Muscle of leg (tissue), 11 donors: ENCODE results near the gene ZFPM1. TPM values are rescaled to one million over a fixed set of nuclear protein-coding genes. Genes with fewer than 3 reads are reported as not detected.
A peak's percentile ranks its signal among the peaks of the same experiment; 100 is the strongest.

ENCODE experiments used
- DNase-seq: peaks from one replicate; pipeline ENCODE4 v3.0.0; 2013
- H3K27ac ChIP-seq: one replicate; pipeline ENCODE4 v1.5.1; 2013; ENCODE audit warnings: mild to moderate bottlenecking, low read length, control low read depth
- H3K27me3 ChIP-seq: one replicate; pipeline ENCODE4 v1.6.1; 2013; ENCODE audit warnings: low read length; ENCODE audit not compliant: control insufficient read depth, insufficient read depth
- H3K36me3 ChIP-seq: one replicate; pipeline ENCODE4 v1.6.1; 2013; ENCODE audit warnings: low read length; ENCODE audit not compliant: control insufficient read depth, insufficient read depth
- H3K4me1 ChIP-seq: one replicate; pipeline ENCODE4 v1.6.1; 2013; ENCODE audit warnings: low read length; ENCODE audit not compliant: control insufficient read depth, insufficient read depth
- H3K4me3 ChIP-seq: one replicate; pipeline ENCODE4 v1.5.1; 2013; ENCODE audit warnings: low read length, control low read depth
- H3K9me3 ChIP-seq: replicated peaks from 2 replicates; pipeline ENCODE4 v1.6.1; 2013; ENCODE audit warnings: low read depth, low read length; ENCODE audit not compliant: control insufficient read depth
- whole genome bisulfite sequencing: methylation state at CpG from one replicate; pipeline ENCODE4 v1.1.5; 2013; ENCODE audit warnings: missing lambda C conversion rate; ENCODE audit not compliant: insufficient coverage; 5-methylcytosine and 5-hydroxymethylcytosine counted together
- polyA plus RNA-seq, 8 donors: library from polyadenylated mRNA; unstranded; fragments of 120-200 nt; gene quantifications; one replicate each; pipeline versions ENCODE4 v1.2.1 to v1.2.3, GENCODE V29; 2013; ENCODE audit warnings: inconsistent platforms in 1 of 8, low replicate concordance in 1 of 8; ENCODE audit not compliant: insufficient read length in 8 of 8, insufficient read depth in 1 of 8
- total RNA-seq: library from RNA; stranded (reverse); fragments of 120-200 nt; gene quantifications from one replicate; pipeline ENCODE4 v1.2.4, GENCODE V29; 2013

ZFPM1 gene
- total and polyA plus RNA-seq, 9 donors, result 0.89 to 3.3 (median 1.6) TPM

- peaks cover 61% of the 10 kb centered on the region for H3K27me3 ChIP-seq
- no peak overlapping the region for H3K4me3 ChIP-seq
- DNase-seq, result peak; percentile 90
- WGBS, result 28% methylated on average over 14 of the region's 16 CpGs
- H3K27ac ChIP-seq, result no peak overlapping the region
- peaks cover 34% of the 10 kb centered on the region for H3K4me1 ChIP-seq
- H3K36me3 ChIP-seq, result no peaks in the 10 kb centered on the region
- no peaks in the 10 kb centered on the region for H3K9me3 ChIP-seq
These were observed 97.2 kb downstream of the ZFPM1 start for GRCh38 chr16:88550246-88550661.

GRCh38 chr16:88552166-88552565 is 99.1 kb downstream of the ZFPM1 start:
- Histone ChIP-seq H3K36me3 (no peaks in the 10 kb centered on the region), H3K27ac (no peak overlapping the region), H3K4me1 (peaks cover 34% of the 10 kb centered on the region), H3K27me3 (peaks cover 57% of the 10 kb centered on the region), H3K4me3 (no peak overlapping the region), H3K9me3 (no peaks in the 10 kb centered on the region)
- no peak for DNase-seq
- 55% methylated on average over 8 of the region's 10 CpGs for WGBS

DNA sequence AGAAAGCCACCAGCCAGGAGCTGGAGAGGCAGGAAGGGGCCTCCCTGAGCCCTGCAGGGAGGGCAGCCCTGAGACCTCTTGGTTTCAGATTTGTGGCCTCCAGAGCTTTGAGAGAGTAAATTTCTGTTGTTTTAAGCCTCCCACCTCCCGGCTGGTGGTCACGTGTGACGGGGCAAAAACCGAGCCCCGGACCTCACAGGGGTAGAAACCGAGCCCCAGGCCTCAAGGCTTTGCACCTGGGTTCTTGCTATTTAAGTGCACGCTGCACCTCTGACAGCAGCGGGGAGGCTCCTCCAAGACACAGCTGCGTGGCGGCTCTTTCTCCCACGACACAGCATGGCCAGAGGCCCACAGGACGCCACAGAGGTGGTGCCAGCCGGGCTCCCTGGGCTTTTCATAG is 99.7 kb downstream of the ZFPM1 start:
- no peak for DNase-seq
- Histone ChIP-seq H3K27ac (no peak overlapping the region), H3K27me3 (peaks cover 61% of the 10 kb centered on the region), H3K4me1 (peaks cover 34% of the 10 kb centered on the region), H3K9me3 (no peaks in the 10 kb centered on the region), H3K4me3 (no peak overlapping the region), H3K36me3 (no peaks in the 10 kb centered on the region)
- 41% methylated on average over 13 of the region's 13 CpGs for WGBS

- peak; percentile 76 for DNase-seq
- Histone ChIP-seq H3K4me3 (no peak overlapping the region), H3K27me3 (peaks cover 59% of the 10 kb centered on the region), H3K9me3 (no peaks in the 10 kb centered on the region), H3K27ac (no peak overlapping the region), H3K36me3 (no peaks in the 10 kb centered on the region), H3K4me1 (peaks cover 37% of the 10 kb centered on the region)
- WGBS, result 19% methylated on average over 4 of the region's 16 CpGs
These were observed 100.7 kb downstream of the ZFPM1 start for GRCh38 chr16:88553739-88554138.

DNA sequence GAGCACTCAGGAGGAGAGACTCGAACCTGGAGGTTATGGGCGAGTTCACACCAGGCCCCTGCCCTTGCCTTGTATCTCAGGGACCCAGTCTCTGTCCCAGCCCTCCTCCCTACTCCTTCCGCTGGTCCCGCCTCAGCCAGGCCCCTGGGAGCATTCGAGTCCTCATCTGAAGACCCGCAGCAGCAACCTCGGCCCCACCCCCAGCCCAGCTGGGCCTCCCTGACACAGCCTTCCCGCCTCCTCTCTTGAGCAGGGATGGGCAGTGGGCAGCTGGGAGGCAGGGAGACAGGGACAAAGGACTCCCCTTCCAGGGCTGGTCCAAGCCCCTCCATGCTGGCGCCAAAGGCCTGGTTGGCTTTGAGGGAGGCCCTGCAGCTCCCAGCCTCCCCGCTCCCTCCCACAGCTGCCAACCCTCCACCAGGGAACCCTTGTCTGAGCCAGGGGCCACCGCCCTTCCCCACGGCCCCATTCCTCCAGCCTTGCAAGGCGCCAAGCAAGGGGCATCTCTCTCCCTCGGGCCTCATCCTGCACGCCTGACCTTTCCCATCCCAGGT is 101.7 kb downstream of the ZFPM1 start:
- DNase-seq, result peak; percentile 32
- H3K27ac ChIP-seq, result no peak overlapping the region
- H3K9me3 ChIP-seq, result no peaks in the 10 kb centered on the region
- H3K27me3 ChIP-seq, result peaks cover 51% of the 10 kb centered on the region
- whole genome bisulfite sequencing, result 66% methylated on average over 10 of the region's 15 CpGs
- H3K4me3 ChIP-seq, result no peak overlapping the region
- no peaks in the 10 kb centered on the region for H3K36me3 ChIP-seq
- H3K4me1 ChIP-seq, result peaks cover 42% of the 10 kb centered on the region

DNA sequence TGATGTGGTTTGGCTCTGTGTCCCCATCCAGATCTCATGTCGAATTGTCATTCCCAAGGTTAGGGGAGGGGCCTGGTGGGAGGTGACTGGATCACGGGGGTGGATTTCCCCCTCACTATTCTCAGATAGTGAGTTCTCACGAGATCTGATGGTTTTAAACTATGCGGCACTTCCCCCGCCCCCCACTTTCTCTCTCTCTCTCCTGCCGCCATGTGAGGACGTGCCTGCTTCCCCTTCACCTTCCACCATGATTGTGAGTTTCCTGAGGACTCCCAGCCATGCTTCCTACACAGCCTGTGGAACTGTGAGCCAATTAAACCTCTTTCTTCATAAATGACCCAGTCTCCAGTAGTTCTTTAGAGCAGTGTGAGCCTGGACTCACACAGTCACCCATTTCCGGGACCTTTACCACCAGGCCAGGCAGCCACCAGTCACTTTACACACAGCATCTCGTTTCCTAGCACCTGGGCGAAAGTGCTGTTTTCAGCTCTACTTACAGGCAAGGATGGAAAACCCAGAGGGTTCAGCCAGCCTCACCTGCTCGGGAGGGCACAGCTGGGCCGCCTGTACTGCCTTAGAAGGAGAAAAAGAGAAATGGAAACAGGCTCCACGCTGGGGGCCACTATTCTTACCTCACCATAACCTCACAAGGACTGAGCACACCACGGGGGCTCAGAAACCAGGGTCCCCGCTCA is 103.4 kb downstream of the ZFPM1 start:
- DNase-seq, result no peak
- no peak overlapping the region for H3K4me3 ChIP-seq
- H3K9me3 ChIP-seq, result no peaks in the 10 kb centered on the region
- H3K4me1 ChIP-seq, result peaks cover 32% of the 10 kb centered on the region
- WGBS, result 96% methylated on average over 9 of the region's 15 CpGs
- H3K27ac ChIP-seq, result no peak overlapping the region
- H3K27me3 ChIP-seq, result peaks cover 44% of the 10 kb centered on the region
- no peaks in the 10 kb centered on the region for H3K36me3 ChIP-seq

- no peaks in the 10 kb centered on the region for H3K36me3 ChIP-seq
- peak; percentile 88 for DNase-seq
- H3K4me1 ChIP-seq, result peaks cover 24% of the 10 kb centered on the region
- no peak overlapping the region for H3K27ac ChIP-seq
- no peak overlapping the region for H3K4me3 ChIP-seq
- H3K27me3 ChIP-seq, result peaks cover 35% of the 10 kb centered on the region
- 57% methylated on average over 12 of the region's 45 CpGs for WGBS
- H3K9me3 ChIP-seq, result no peaks in the 10 kb centered on the region
These were observed 105.7 kb downstream of the ZFPM1 start for GRCh38 chr16:88558457-88559442.

DNA sequence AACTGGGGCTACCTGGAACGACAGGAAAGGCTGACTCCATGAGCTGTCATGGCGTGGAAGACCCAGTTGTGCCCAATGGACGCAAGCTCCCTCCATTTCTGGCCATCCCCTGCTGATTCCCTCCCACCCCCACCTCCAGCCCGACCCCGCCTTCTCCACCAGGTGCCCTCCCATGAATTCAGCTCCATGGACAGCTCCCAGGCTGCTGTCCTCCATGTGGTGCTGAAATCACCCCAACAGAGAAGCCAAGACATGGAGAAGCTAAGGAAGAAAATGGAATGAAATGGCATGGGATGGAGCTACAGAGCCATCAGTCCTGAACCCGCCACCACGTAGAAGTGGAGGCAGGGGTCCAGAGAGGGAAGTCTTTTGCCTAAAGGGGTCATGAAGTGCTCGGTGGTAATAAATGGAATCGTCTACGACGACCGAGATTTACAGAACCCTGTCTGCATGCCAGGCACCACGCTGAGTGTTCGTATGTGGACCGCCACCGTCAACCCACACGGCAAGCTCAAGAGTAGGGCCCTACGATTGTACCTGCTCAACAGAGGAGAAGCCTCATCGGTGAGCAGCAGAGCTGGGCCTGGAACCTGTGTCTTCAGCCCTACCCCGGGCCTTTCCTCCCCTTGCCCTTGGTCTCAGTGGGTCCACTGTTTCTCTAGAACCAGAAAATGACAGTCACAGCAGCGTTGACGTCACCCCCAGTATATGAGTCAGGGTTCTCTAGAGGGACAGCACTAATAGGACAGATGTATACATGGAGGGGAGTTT is 107.8 kb downstream of the ZFPM1 start:
- Histone ChIP-seq H3K9me3 (no peaks in the 10 kb centered on the region), H3K4me3 (no peak overlapping the region), H3K27ac (no peak overlapping the region), H3K36me3 (no peaks in the 10 kb centered on the region), H3K27me3 (peaks cover 20% of the 10 kb centered on the region), H3K4me1 (peaks cover 13% of the 10 kb centered on the region)
- peak; percentile 56 for DNase-seq
- 64% methylated on average over 17 of the region's 22 CpGs for WGBS

DNA sequence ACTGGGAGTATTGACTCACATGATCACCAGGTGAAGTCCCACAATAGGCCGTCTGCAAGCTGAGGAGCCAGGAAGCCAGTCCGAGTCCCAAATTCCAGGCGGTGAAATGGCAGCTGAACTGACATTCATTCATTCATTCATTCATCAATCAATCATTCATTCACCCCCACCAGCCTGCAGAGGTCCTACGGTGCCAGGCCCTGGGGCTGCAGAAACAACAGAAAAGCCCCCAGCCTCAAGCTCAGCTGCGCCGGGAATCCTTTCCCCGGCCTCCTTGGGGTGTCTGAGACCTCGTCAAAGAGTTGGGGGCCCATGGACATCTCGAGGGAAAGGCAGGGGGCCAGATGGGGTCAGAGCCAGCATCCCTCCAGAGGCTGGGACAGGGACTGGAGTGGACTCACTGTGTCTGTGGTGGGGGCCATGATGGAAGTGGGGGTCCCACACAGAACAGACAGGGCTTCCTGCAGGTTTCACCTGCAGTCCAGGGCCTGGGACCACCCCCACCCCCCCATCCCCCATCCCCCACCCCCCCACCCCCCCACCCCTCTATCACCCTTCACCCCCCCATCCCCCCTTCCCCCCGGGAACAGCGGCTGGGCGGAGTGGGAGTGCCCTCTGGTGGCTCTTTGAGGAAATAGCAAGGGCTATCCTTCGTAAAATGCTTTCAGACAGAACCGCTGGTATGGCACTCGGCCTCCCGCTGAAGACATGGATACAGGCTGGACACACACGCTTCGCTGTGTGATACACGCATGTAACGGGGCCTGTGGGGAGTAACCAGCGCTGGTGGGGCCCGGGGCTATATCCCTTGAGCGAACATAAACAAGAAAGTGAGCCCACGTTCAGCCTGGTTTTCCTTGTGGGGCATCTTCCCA is 108.6 kb downstream of the ZFPM1 start:
- peak; percentile 52 for DNase-seq
- Histone ChIP-seq H3K4me1 (peaks cover 13% of the 10 kb centered on the region), H3K36me3 (no peaks in the 10 kb centered on the region), H3K9me3 (no peaks in the 10 kb centered on the region), H3K27ac (no peak overlapping the region), H3K27me3 (peaks cover 12% of the 10 kb centered on the region), H3K4me3 (no peak overlapping the region)
- WGBS, result 27% methylated on average over 20 of the region's 24 CpGs
